GM12878 (cell line): ENCODE data around the gene ANKS1A.

ENCODE experiments used
- CEBPZ ChIP-seq: fragments of 150-350 bp; IDR thresholded peaks from 2 replicates; pipeline ENCODE4 v1.6.1; 2016; ENCODE audit warnings: low read depth, low read length
- EED ChIP-seq: sonication (generic); IDR thresholded peaks from 2 replicates; pipeline ENCODE4 v1.6.1; 2016; ENCODE audit warnings: antibody characterized with exemption, low read depth
- EP300 ChIP-seq, 2 experiments: fragments of 150-350 bp in 1 of 2; IDR thresholded peaks; 2 replicates each; pipeline ENCODE4 v1.6.1; 2011 to 2012; ENCODE audit warnings: low read depth in 2 of 2, low read length in 2 of 2, borderline replicate concordance in 1 of 2, improper control_type of control experiment in 1 of 2, inconsistent platforms in 1 of 2; ENCODE audit not compliant: control insufficient read depth in 1 of 2
- POLR2A ChIP-seq: IDR thresholded peaks from 2 replicates; pipeline ENCODE4 v1.6.1; 2011; ENCODE audit warnings: low read depth, mild to moderate bottlenecking, low read length
- SP1 ChIP-seq: IDR thresholded peaks from one replicate; pipeline ENCODE4 v1.6.1; 2011; ENCODE audit warnings: low read depth, low read length
- TAF1 ChIP-seq: IDR thresholded peaks from 2 replicates; pipeline ENCODE4 v1.6.1; 2011; ENCODE audit warnings: mild to moderate bottlenecking, low read depth, low read length, borderline replicate concordance

GRCh38 chr6:35136185-35136584 lies 247.1 kb downstream of the ANKS1A start:
- TF ChIP-seq CEBPZ = no peak
- no peak for TF ChIP-seq TAF1
- no peak for TF ChIP-seq EP300 (IDR thresholded peaks at IDR 0.05; ENCODE audit: borderline replicate concordance in 1 of 2, control insufficient read depth in 1 of 2, low read depth in 2 of 2, low read length in 2 of 2)
- no peak for TF ChIP-seq EED
- no peak for TF ChIP-seq SP1
- TF ChIP-seq POLR2A = no peak
